NCI-H146 treated with DMSO at 0.1 percent for 48 hours (cell line): ENCODE measurements around the gene LINGO1.

Source experiments
- DNase-seq: peaks from one replicate; lab custom pipeline; 2025; ENCODE audit not compliant: unreplicated experiment; lab: John Stamatoyannopoulos, UW

Gene LINGO1

DNA sequence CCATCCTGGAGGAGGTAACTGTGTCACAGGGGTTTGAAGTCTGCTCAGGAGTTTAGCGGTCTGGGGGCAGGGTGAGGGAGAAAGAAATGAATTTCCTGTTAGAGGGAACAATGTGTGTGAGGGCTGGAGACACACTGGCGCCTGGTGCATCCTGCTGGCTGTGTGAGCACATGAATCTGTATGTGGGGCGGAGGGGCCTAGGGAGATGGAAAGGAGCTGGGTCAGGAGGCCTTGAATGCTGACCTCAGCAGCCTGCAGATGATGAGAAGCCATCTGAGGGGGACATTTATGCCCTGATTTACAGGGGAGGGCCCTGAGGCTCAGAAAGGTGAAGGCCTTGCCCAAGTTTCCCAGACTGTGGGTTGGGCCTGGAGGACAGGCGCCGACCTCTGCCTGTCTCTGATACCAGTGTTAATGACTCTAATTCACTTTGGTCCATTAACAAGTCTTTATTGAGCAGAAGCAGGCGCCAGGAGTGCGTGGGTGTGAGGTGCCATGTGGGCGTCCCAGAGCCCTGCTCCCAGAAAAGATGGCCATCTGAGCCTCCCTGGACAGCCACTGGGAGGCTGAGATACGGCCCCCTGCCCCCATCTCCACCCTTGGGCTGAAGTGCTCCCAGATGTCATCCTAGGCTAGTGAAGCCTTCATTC, 34.8 kb downstream of the LINGO1 start:
- no peak for DNase-seq

DNA sequence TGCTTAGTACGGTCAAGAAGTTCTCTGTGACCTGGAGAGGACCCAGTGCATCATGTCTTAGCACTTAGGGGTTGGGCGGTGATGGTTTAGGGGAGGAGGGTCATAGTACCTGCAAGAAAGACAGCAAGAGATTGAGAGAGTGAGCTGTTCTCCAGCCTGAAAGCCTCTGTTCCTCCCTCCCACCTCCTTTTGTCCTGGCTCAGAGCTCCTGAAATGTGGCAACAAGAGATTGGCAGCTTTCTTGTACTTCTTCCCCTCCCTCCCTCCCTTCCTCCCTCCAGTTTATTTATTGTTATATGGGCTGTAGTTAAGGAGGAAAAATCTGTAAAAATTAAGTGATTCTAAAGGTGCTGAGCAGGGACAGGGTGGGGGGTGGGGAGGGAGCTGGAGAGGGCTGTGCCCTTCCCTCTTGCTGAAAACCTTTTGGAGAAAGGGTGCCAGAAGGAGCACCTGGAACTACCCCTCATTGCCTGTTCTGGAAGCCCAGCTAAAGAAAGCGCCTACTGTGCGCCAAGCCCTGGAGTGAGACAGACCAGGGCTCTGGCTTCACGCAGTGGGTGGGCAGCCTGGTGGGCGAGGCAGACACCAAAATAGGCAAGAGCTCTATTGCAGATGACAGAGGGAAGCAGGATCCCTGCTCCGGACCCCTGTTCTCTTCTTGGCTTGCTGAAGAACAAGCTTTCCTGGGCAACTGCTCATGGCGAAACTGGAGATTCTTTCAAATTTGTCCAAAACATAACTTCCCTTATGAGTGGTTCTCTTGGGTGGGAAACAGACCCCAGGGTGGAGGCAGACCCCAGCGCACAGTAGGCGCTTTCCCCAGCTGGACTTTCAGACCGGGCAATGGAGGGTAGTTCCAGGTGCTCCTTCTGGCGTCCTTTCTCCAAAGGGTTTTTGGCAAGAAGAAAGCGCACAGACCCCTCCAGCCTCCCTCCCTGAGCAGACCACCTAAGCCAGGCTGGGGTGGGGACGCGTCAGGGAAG, 35.6 kb downstream of the LINGO1 start:
- no peak for DNase-seq

DNA sequence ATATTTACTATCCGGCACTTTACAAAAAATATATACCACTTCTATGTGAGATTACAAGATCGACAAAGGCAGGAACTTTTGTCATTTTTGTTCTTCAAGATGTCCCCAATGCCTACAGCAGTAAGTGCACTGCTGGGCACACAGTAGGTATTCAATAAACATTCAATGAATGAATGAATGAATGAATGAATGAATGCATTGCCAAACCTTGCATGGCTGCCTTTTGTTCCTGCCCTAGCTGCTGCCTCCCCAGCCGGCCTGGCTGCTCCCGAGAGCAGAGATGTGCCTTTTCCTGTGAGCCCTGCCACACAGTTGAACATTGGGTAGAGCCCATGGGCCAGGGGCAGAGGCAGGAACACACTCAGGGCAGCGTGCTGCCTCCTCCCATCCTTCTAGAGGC, 37.5 kb downstream of the LINGO1 start:
- DNase-seq: no peak

DNA sequence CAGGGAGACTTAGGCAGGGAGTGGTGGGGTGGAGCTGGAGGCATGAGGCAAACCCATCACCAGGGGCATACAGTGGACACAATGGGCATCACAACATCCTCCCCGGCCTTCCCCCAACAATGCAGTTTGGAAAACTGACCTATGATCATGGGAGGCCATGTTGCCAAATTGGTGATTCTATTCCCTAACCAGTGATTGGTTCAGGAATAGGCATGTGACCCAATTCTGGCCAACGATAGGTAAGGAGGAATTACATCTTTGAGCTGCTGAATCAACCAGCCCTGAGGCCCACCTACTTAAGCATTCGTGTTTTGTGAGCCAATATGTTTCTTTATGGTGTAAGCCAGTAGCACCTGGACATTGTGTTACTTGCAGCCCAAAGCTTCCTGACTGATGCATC, 40.0 kb downstream of the LINGO1 start:
- no peak for DNase-seq

DNA sequence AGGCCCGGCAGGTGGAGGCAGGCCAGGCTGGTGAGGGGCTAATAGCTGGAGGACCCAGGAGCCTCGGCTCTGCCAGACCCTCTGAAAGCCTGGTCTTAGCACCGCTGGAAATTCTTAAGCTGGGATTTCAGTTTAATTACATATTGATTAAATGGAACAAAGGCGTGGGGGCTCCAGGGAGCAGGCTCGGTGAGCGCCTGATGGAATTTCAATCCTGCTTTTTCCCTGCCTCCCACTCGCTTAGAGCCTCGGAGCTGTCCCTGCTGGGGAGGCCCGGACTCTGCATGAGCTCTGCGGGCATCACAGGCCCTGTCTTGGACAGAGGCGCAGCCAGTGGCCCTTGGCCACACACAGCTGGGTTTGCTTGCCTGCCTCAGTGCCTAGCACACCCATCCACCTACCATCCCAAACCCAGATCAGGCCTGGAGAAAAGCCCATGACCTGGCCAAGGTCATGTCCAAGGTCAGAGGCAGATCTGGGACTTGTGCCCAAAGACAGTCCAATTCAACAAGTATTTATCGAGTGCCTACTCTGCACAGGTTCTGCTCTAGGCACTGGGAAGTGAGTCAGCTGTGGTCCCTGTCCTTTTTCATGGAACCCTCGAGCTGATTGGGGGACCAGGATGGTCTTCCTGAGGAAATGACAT, 40.6 kb downstream of the LINGO1 start:
- DNase-seq: no peak

DNA sequence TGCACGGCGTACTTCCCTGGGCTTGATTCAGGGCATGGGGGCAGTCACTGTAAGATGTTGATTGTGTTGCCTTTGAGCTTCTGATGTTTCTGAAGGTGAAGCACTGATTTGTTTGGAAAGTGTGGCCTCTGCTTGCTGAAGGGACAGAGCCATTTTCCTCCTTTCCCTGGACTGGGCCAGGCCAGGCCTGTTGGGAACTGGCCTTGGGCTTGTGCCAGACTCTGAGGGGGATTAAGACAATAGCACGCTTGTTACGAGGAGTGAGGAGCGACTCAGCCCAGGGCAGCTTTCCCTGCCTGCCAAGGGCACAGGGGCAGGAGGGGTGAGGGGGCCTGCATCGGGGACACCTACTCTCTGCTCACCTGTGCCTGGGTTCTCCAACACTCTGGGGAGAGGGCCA, 42.9 kb downstream of the LINGO1 start:
- no peak for DNase-seq

DNA sequence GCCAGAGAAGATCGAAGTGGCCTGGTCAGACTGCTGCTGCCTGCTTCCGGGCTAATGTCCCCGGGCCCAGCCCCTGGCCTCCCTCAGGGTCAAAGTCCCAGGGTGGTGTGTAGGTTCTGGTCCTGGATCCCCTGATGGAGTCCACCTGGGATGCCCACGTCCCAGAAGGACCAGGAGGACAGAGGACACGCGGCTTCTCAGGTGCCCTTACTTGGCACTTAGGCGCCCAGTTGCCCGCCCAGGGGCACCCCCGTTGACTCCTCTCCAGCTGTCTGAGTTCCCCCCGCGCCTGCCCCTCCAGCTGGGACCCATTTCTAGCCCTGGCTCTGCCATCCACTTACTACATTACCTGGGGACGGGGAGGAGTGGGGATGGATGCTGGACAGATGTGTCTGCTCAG, 44.6 kb downstream of the LINGO1 start:
- DNase-seq: no peak

DNA sequence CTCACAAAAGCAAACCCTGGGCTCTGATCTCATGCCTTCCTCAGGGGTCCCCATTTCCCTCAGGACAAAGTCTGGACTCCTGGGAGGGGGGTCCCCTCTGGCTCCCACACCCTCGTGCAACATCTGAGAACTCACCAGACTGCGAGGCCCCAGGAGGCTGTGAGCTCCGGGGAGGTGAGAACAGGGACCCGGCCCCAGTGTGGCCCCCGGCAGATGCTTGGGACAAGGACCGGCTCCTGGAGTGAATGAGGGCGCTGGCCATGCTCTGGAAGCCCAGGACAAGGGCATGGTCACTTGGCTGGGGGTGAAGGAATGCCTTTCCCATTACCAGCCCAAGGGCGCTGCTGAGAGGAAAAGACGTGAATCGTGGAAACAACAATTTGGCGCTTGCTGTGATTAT, 48.0 kb downstream of the LINGO1 start:
- DNase-seq: no peak

DNA sequence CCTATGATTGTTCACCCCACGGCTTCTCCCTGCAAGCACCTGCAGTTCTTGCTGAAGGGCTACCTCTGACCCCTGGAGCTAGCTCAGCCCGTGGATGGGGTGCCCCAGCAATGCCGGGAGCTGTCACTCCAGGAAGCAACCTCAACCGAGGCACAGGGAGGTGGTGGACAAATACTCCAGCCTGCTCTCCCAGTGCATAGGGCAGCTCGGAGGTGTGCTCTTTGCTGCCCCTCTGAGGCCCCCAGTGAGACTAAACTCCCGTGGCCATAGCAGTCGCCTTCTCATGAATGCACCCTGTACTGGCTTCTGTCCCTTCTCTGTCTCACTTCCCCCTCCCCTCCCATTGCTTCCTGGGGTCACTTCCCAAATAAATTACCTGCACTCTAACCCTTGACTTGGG, 48.5 kb downstream of the LINGO1 start:
- peak; percentile 3 for DNase-seq

DNA sequence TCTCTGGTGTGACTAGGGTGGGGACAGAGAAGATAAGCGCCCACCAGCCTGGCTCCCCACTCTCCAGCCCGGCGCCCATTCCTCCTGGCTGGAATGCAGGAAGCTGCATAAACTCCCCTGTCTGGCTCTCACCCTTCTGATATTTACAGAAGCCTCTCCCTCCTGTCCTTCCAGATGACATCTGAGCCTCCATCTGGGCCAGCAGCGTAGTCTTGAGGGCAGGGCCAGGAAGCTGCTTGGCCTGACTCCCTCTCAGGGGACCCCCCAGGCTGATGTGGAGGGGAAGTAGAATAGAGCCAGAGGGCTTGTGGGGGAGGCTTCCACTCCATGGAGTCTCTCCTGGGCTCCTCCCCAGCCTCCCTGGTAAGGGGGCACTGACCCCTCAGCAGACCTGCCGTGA, 49.9 kb downstream of the LINGO1 start:
- DNase-seq: no peak

DNA sequence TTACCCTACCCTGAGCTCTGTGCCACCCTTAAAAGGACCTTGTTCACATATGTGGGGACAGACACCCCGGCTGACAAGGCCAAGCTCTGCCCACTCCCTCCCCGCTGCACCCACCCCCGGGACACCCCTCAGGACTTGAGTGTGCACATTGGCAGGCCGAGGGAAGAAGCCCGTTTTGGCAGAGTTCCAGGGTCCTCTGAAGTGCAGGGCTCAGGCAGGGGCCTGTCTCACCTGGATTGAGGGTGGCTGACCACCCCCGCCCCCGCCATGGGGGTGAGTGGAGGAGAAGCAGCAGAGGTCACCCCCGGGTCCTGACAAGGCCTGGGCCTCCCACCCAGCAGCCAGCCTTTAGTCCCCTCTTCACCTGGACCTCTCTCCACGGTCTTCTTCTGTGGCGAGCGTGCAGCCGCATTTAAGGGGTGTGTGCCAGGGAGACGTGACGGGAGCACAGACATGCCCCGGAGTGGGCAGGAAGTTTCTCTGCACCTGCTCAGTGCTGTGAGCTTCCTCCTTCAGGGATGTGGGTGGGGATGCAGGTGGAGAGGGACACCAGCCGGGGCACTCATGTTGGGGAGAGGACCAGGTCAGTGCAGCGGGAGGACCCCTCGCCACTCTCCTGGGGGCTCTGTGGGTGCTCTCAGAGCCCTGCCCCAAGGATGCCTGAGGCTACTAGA, 50.7 kb downstream of the LINGO1 start:
- DNase-seq: no peak

DNA sequence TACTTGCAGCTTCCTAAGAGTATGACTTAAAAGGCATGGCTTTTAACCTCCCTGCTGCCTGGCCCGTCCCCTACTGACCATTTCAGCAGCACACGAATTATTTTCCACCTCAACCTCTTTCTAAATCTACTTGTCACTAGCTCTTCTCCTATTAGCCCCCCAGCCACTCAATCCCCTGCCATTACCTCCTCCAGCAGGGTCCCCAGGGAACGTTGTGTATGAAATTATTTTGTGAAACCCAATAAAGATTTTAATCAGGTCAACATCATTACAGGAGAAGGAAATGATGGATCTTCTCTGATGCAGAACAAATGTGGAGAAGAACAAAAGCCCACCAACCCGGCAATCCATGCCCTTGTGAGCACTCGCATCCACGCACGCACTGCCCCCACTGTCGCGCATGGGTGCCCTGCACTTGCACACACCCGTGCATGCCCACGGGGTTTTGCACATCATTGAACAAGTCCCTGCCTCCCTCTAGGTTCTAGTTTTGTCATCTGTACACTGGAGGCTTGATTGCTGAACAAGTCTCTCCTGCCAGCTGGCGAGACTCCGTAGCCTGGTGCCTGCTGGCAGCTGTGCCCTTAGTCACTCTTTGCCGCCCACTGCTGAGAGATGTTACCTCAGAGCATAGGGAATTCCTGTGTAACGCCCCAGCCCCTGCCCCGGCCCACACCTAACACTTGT, 51.6 kb downstream of the LINGO1 start:
- no peak for DNase-seq

DNA sequence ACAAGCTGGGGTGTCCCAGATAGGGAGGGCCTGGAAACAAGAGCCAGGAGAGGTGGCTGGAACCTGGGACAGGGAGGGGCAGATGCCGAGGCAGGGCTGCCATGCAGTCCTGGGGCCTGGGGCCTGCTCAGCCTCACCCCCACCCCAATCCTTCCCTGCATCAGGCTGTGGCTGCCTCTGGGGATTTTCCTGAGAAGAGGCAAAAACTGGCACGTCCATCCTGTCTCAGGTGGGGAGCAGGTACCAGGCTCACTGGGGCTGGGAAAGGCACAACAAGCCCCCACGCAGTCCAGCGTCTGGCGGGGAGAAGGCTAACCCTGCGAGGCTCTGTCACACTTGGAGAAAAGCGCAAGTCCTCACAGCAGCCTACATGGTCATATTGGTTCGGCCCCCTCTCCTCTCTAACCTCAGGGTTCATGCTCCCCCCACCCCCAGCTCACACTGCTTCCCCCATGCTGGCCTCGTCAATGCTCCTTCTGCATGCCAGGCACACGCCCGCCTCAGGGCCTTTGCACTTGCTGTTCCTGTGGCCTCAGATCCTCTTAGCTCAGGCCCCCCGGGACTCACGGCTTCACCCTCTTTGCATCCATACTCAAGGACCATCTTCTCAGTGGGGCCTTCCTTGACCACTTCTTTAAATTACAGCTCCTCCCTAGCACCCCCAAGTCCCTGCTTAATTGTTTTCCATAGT, 53.1 kb downstream of the LINGO1 start:
- no peak for DNase-seq

DNA sequence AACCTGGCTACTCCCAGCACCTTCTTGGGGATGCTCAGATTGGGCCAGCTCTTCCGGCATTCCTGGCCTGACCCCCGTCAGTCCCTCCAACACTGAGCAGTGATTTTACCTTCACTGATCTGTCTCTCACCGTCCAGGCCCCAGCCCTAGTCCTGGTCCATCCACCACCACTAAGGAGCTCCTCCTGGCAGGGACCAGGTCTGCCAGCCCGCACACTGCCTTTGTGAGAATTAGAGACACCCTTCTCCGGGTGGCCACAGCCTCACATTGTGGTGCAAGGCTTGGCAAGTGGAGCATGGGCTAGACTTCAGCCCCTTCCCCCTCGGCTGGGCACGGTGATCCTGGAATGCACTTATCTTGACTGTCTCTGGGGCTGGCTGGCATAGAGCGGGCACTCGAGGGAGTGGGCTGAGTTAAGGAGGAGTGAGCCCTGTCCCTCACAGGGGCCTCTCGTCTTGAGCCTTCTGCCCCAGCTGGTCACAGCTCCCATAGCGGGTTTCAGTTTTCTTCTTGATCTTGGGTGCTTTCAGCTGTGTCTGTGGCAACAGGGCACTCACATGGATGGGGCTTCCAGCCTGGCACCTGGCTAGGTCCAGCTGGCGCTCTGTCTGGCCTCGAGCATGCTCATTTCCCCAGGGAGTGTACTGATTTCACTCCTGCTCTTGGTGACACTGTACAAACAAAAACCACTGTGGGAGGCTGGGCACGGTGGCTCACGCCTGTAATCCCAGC, 53.9 kb downstream of the LINGO1 start:
- DNase-seq: no peak

DNA sequence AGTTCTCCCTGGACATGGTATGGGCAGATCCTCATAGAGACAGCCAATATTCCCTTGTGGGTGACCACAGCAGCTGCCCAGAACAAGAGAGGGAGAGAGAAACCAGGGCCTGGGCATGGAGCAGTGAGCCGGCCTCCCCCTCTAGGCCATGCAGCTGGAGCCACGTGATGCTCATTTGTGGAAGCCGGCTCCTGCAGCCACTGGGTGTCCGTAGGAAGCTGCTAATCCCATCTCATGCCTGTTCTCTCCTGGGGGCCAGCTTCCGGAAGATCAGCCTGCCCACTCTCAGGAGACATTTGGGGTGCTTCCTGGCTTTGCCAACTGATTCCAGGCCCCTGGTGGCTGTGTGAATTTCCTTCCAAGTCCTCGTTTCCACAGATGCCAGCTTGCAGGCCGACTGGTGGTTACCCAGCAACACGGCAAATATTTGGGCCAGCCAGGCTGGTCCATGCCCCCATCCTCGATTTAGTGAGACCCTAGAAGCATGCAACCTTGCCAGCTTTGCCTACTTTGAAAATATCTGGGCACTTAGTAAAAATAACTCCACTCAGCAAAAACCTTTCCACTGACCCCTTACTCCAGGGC, 55.3 kb downstream of the LINGO1 start:
- no peak for DNase-seq

DNA sequence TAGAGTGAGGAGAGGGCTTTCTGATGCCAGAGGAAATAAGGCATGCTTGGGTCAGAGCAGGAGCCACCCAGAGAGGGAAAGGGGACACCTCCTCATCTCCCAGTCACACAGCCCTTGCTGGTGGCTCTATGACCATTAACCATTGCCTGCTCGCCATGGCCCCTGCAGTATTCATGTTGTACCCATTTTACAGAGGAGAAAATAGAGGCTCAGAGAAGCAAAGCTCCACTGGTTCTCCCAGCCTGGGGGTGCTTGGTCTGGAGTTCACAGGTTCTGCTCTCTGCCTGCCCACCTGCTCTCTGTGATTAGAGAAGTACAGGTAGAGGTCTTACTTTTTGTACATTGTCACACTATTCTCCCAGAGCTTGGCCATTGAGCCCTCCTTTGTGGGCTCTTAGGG, 56.2 kb downstream of the LINGO1 start:
- DNase-seq: no peak

DNA sequence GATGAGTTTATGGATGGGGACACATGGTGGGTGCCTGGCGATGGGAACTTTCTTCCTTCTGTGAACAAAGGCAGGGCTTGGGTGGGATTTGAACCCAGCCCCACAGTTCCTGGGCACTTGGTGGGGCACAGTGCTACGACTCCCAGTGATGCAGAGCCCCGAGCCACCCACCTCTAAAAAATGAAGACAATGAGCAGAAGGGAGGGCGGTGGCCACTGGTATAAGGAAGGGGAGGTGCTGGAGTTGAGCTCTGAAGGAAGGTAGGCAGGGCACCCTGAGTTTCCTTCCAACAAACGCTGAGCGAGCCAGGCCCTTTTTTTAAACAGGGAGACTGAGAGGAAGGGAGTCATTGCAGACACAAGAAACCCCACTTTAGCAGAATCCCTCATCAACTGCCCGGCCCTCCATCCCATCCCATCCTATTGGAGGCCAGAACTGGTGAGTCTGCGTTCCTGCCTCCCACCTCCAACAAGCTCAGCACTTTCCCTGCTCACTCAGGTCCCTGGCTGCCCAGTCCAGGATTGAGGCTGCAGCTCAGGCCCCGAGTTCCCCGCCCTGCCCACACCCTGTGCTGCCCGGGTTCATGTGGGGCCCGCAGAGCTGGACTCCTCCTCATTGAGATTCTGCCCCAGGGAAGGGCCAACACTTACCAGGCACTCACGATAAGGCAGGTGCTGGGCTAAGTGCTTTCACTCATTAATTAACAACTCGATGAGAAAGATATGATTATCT, 57.3 kb downstream of the LINGO1 start:
- no peak for DNase-seq

DNA sequence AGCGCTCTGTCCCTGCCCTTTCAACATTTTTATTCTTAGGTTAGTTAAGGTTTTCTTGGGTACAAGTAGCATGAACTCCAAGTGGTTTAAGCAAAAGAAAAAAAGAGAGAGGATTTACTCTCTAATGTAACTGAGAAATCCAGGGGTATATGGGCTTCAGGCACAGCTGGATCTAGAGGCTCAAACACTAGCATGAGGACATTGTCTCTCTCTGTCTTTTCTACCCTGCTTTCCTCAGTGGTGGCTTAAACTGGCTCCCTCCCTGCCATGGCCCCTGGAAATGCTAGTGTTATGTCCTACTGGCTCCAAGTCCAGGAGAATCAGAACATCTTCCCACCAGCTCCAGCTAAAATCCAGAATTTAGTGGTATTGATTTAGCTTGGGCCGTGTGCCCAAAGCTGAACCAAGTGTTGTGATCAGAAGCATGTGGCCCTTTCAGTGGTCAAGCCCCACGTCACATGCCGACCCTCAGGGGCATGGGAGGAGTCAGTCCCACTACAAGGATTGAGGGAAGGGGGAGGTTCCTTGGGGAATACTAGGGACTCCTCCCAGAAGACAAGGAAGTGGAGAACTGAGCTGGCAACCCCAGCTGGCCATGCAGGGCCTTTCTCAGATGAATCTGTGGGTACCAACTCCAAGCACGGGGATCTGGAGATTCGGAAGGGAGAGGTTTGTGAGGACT, 58.0 kb downstream of the LINGO1 start:
- no peak for DNase-seq
